ENCODE data around the gene MGAT4C. TPM values are rescaled to one million over a fixed set of nuclear protein-coding genes. Genes with fewer than 3 reads are reported as not detected.

Gene MGAT4C
- total and polyA plus RNA-seq, 12 donors: under 0.01 to 8.3 (median 0.94) TPM

- TF ChIP-seq CTCF (IDR thresholded peaks at IDR 0.05) (no peak), POLR2A (IDR thresholded peaks at IDR 0.05) (no peak)
- Histone ChIP-seq H3K36me3 (replicated peaks in 1 of 2) (no peaks in the 10 kb centered on the region), H3K27ac (no peak overlapping the region), H3K9me3 (replicated peaks in 1 of 3) (no peaks in the 10 kb centered on the region), H3K4me1 (replicated peaks in 1 of 2) (no peaks in the 10 kb centered on the region), H3K4me3 (no peak overlapping the region), H3K27me3 (no peaks in the 10 kb centered on the region)
- 85 to 93% (median 87%) methylated on average over 2 of the region's 2 CpGs for WGBS, 4 donors
- no peak for DNase-seq
- intact Hi-C loops (cut with DNase I): no loop called here
Observed at GRCh38 chr12:86194721-86195120, 61.5 kb downstream of the MGAT4C start.

GRCh38 chr12:86193931-86194330 lies 62.3 kb downstream of the MGAT4C start:
- no peak overlapping the region for H3K27ac ChIP-seq
- no peaks in the 10 kb centered on the region for H3K4me1 ChIP-seq (replicated peaks in 1 of 2)
- no peaks in the 10 kb centered on the region for H3K9me3 ChIP-seq (replicated peaks in 1 of 3)
- no peaks in the 10 kb centered on the region for H3K27me3 ChIP-seq
- DNase-seq: no peak
- intact Hi-C loops (cut with DNase I): no loop called here
- H3K36me3 ChIP-seq (replicated peaks in 1 of 2): no peaks in the 10 kb centered on the region
- WGBS, 4 donors: 39 to 67% (median 50%) methylated on average over 1 of the region's 1 CpG
- no peak overlapping the region for H3K4me3 ChIP-seq
- TF ChIP-seq CTCF (IDR thresholded peaks at IDR 0.05) (no peak), POLR2A (IDR thresholded peaks at IDR 0.05) (no peak)

- no peak for TF ChIP-seq POLR2A (IDR thresholded peaks at IDR 0.05)
- no peak for TF ChIP-seq CTCF (IDR thresholded peaks at IDR 0.05)
- DNase-seq: no peak
- H3K9me3 ChIP-seq (replicated peaks in 1 of 3): no peaks in the 10 kb centered on the region
- intact Hi-C loops (cut with DNase I): no loop called here
- H3K36me3 ChIP-seq (replicated peaks in 1 of 2): no peaks in the 10 kb centered on the region
- WGBS, 4 donors: 71 to 81% (median 73%) methylated on average over 1 of the region's 1 CpG
- H3K27ac ChIP-seq: no peak overlapping the region
- no peaks in the 10 kb centered on the region for H3K27me3 ChIP-seq
- H3K4me3 ChIP-seq: no peak overlapping the region
- no peaks in the 10 kb centered on the region for H3K4me1 ChIP-seq (replicated peaks in 1 of 2)
Observed at GRCh38 chr12:86188226-86188625, 68.0 kb downstream of the MGAT4C start.

- TF ChIP-seq POLR2A (IDR thresholded peaks at IDR 0.05) (no peak), CTCF (IDR thresholded peaks at IDR 0.05) (no peak)
- H3K9me3 ChIP-seq (replicated peaks in 1 of 3): no peaks in the 10 kb centered on the region
- intact Hi-C loops (cut with DNase I): no loop called here
- no peak overlapping the region for H3K4me3 ChIP-seq
- H3K27me3 ChIP-seq: no peaks in the 10 kb centered on the region
- WGBS, 4 donors: 45 to 80% (median 66%) methylated on average over 2 of the region's 2 CpGs
- no peak overlapping the region for H3K27ac ChIP-seq
- H3K36me3 ChIP-seq (replicated peaks in 1 of 2): no peaks in the 10 kb centered on the region
- no peak for DNase-seq
- H3K4me1 ChIP-seq (replicated peaks in 1 of 2): no peaks in the 10 kb centered on the region
Observed at GRCh38 chr12:86186449-86186848, 69.7 kb downstream of the MGAT4C start.

All from adrenal gland (tissue), 12 donors.